Lung (tissue), 12 donors: ENCODE measurements around the gene BTD. TPM values are rescaled to one million over a fixed set of nuclear protein-coding genes. Genes with fewer than 3 reads are reported as not detected.

Experiments
- ATAC-seq: fragments of 200-7000 bp; cut with Tn5 transposase; one replicate; pipeline ENCODE4 v1.9.1; 2020; ENCODE audit warnings: moderate number of reproducible peaks; ENCODE audit not compliant: insufficient read depth, low FRiP score
- DNase-seq, 3 donors: peaks; one replicate each; pipeline ENCODE4 v3.0.0-alpha.2; 2013 to 2017
- H3K27ac ChIP-seq, 2 donors: one replicate each; pipeline ENCODE4 v1.5.1; 2013; ENCODE audit warnings: mild to moderate bottlenecking in 2 of 2, moderate library complexity in 2 of 2, control low read depth in 1 of 2, inconsistent platforms in 1 of 2, low read depth in 1 of 2, low read length in 1 of 2
- H3K27me3 ChIP-seq, 3 donors: one replicate each; pipeline ENCODE4 v1.5.1; 2013; ENCODE audit warnings: low read length in 2 of 3; ENCODE audit not compliant: control insufficient read depth in 3 of 3, insufficient read depth in 3 of 3
- H3K36me3 ChIP-seq, 4 donors: one replicate each; pipeline ENCODE4 v1.5.1; 2013; ENCODE audit warnings: low read length in 4 of 4, mild to moderate bottlenecking in 1 of 4, moderate library complexity in 1 of 4; ENCODE audit not compliant: control insufficient read depth in 4 of 4, insufficient read depth in 4 of 4
- H3K4me1 ChIP-seq, 5 donors: one replicate each; pipeline ENCODE4 v1.5.1; 2013; ENCODE audit warnings: low read length in 5 of 5, mild to moderate bottlenecking in 2 of 5, moderate library complexity in 1 of 5; ENCODE audit not compliant: control insufficient read depth in 5 of 5, insufficient read depth in 5 of 5
- H3K4me3 ChIP-seq: one replicate; pipeline ENCODE4 v1.5.1; 2013; ENCODE audit warnings: mild to moderate bottlenecking, control low read depth, moderate library complexity
- H3K9ac ChIP-seq, 2 donors: one replicate each; pipeline ENCODE4 v1.5.1; 2013; ENCODE audit warnings: low read length in 2 of 2, control low read depth in 1 of 2; ENCODE audit not compliant: insufficient read depth in 1 of 2
- H3K9me3 ChIP-seq, 4 donors: one replicate each; pipeline ENCODE4 v1.5.1; 2013; ENCODE audit warnings: low read length in 3 of 4, mild to moderate bottlenecking in 1 of 4, moderate library complexity in 1 of 4; ENCODE audit not compliant: control insufficient read depth in 4 of 4, insufficient read depth in 3 of 4
- WGBS, 2 donors: extraction: QIAGEN DNeasy Blood & Tissue Kit; methylation state at CpG; one replicate each; pipeline ENCODE4 v1.1.7; 2013; 5-methylcytosine and 5-hydroxymethylcytosine counted together
- polyA plus RNA-seq, 2 donors: library from polyadenylated mRNA; stranded (reverse); fragments of 200-250 nt; gene quantifications; one replicate each; pipeline ENCODE4 v1.2.1, GENCODE V29; 2013
- total RNA-seq, 2 donors: library from RNA; depleted of rRNA in 1 of 2; stranded (reverse); fragments of >200 nt in 1 of 2; gene quantifications; one replicate each; pipeline ENCODE4 v1.2.1, GENCODE V29; 2014 to 2021
- TF ChIP-seq, protein P1 (sequence below): IDR thresholded peaks from 2 replicates; pipeline ENCODE4 v1.5.1; 2012; ENCODE audit warnings: mild to moderate bottlenecking; ENCODE audit errors: control extremely low read depth, extremely low read depth
- donor health status: control.
- donor health status: control.
- donor health status: Bipolar disorder and iron deficiency.
- donor health status: healthy.
- donor health status: DM: yes; HTN: yes; CAD: no.

The BTD gene
- total and polyA plus RNA-seq, 4 donors, result 14.9 to 35.5 (median 18.7) TPM

DNA sequence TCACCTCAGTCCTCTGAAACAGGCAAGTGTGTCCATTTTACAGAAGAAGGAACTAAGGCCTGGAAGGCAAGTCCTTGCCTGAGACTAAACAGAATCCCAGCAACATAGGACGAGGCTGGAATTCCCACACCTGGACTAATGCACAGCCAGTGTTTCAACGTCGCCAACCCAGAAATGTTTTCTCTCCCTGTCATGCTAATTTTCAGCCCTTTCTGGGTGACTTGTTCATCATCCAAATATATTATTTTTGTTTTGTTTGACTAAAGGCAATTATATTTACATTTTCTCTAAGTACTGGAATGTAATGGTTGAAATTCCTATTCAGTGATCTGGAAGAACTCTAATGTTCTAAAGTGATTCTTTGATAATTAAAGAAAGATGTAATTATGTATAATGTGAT lies 51.8 kb downstream of the BTD start:
- no peaks in the 10 kb centered on the region for H3K4me1 ChIP-seq
- no peak for ATAC-seq
- TF ChIP-seq, protein P1, sequence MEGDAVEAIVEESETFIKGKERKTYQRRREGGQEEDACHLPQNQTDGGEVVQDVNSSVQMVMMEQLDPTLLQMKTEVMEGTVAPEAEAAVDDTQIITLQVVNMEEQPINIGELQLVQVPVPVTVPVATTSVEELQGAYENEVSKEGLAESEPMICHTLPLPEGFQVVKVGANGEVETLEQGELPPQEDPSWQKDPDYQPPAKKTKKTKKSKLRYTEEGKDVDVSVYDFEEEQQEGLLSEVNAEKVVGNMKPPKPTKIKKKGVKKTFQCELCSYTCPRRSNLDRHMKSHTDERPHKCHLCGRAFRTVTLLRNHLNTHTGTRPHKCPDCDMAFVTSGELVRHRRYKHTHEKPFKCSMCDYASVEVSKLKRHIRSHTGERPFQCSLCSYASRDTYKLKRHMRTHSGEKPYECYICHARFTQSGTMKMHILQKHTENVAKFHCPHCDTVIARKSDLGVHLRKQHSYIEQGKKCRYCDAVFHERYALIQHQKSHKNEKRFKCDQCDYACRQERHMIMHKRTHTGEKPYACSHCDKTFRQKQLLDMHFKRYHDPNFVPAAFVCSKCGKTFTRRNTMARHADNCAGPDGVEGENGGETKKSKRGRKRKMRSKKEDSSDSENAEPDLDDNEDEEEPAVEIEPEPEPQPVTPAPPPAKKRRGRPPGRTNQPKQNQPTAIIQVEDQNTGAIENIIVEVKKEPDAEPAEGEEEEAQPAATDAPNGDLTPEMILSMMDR, result no peak

GRCh38 chr3:15654127-15654526 lies 52.6 kb downstream of the BTD start:
- no peak for ATAC-seq
- H3K27ac ChIP-seq, result no peak overlapping the region
- H3K9me3 ChIP-seq, result peaks cover 0 to 14% (median 10%) of the 10 kb centered on the region in 4 donors
- H3K4me1 ChIP-seq, result no peaks in the 10 kb centered on the region
- no peaks in the 10 kb centered on the region for H3K27me3 ChIP-seq
- TF ChIP-seq, protein P1, result no peak
- DNase-seq, result no peak
- no peak overlapping the region for H3K9ac ChIP-seq
- no peak overlapping the region for H3K4me3 ChIP-seq
- H3K36me3 ChIP-seq, result no peaks in the 10 kb centered on the region

More for the DNA sequence above, 51.8 kb downstream of the BTD start:
- H3K36me3 ChIP-seq, result no peaks in the 10 kb centered on the region
- H3K9ac ChIP-seq, result no peak overlapping the region
- no peaks in the 10 kb centered on the region for H3K27me3 ChIP-seq
- WGBS, 2 donors, result 93 to 98% methylated on average over 3 of the region's 3 CpGs
- H3K9me3 ChIP-seq, result peaks cover 0 to 14% (median 10%) of the 10 kb centered on the region in 4 donors
- no peak overlapping the region for H3K4me3 ChIP-seq
- H3K27ac ChIP-seq, result no peak overlapping the region
- no peak for DNase-seq

- peaks cover 0 to 14% (median 10%) of the 10 kb centered on the region in 4 donors for H3K9me3 ChIP-seq
- no peak overlapping the region for H3K9ac ChIP-seq
- H3K4me1 ChIP-seq, result no peaks in the 10 kb centered on the region
- TF ChIP-seq, protein P1, result no peak
- H3K27ac ChIP-seq, result no peak overlapping the region
- no peak for DNase-seq
- WGBS, 2 donors, result 97% methylated on average over 9 of the region's 9 CpGs
- no peak overlapping the region for H3K4me3 ChIP-seq
- ATAC-seq, result no peak
- H3K27me3 ChIP-seq, result no peaks in the 10 kb centered on the region
- no peaks in the 10 kb centered on the region for H3K36me3 ChIP-seq
Observed at GRCh38 chr3:15654891-15655290, 53.3 kb downstream of the BTD start.

DNA sequence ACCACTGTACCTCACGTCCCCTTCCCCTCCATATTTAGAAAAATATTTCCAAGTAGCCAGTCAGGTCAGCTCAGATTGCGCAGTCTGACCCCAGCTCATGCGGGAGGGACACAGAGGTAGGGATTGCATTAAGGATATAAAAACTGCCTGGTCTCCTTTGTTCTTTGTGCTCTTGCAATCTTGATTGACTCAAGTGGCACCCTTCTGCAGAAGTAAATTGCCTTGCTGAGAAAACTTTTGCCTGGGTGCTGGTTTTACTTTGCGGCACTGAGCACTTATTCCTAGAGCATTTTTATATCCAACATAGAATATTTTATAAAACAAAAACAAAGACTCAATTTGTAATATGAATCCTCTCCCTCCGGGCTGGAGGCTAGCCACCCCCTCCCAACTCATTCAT lies 54.8 kb downstream of the BTD start:
- no peak for ATAC-seq
- 91 to 96% methylated on average over 5 of the region's 5 CpGs for WGBS, 2 donors
- peaks cover 0 to 14% (median 10%) of the 10 kb centered on the region in 4 donors for H3K9me3 ChIP-seq

More for the DNA sequence above, 54.8 kb downstream of the BTD start:
- TF ChIP-seq, protein P1, result no peak
- DNase-seq, result no peak
- Histone ChIP-seq H3K27me3 (no peaks in the 10 kb centered on the region), H3K9ac (no peak overlapping the region), H3K27ac (no peak overlapping the region), H3K4me1 (no peaks in the 10 kb centered on the region), H3K4me3 (no peak overlapping the region), H3K36me3 (no peaks in the 10 kb centered on the region)
